ENCODE results near the gene KCTD8. TPM values are rescaled to one million over a fixed set of nuclear protein-coding genes. Genes with fewer than 3 reads are reported as not detected.
A peak's percentile ranks its signal among the peaks of the same experiment; 100 is the strongest.

The KCTD8 gene
- total and polyA plus RNA-seq, 8 donors, result 0.18 to 21.4 (median 1.2) TPM; not detected in 2

DNA sequence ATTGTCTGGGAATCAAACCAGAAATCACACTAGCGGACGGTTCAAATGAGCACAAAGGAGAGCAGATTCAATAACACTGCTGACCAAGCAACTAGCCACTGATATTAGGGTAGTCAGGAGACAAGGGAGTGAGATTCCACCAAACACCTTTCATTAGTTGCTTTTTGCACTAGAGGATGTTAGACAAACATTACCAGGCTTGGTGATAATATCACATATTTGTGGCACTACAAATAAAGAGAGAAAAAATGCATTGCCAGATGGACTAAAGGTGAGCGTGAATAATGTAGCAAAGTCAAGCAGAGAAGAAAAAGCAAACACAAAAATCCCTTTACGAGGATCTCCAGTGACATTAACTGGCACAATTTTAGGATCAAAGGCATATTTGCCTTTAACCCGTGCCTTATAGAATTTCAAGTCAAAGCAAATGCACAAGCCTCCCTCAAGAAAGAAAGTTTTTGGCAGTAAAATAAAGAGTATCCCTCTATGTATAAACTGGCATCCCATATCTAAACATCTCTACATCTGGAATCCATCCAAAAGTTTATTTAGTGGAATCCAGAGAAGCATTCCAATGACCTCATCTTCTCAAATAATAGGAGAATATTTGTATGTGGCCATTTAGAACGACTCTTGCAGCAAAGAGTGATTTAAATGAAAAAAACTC, 290.9 kb downstream of the KCTD8 start:
- TF ChIP-seq POLR2AphosphoS5 (IDR thresholded peaks at IDR 0.05) (no peak), EP300 (IDR thresholded peaks at IDR 0.05) (no peak), POLR2A (IDR thresholded peaks at IDR 0.05) (no peak)
- TF ChIP-seq, protein P1, sequence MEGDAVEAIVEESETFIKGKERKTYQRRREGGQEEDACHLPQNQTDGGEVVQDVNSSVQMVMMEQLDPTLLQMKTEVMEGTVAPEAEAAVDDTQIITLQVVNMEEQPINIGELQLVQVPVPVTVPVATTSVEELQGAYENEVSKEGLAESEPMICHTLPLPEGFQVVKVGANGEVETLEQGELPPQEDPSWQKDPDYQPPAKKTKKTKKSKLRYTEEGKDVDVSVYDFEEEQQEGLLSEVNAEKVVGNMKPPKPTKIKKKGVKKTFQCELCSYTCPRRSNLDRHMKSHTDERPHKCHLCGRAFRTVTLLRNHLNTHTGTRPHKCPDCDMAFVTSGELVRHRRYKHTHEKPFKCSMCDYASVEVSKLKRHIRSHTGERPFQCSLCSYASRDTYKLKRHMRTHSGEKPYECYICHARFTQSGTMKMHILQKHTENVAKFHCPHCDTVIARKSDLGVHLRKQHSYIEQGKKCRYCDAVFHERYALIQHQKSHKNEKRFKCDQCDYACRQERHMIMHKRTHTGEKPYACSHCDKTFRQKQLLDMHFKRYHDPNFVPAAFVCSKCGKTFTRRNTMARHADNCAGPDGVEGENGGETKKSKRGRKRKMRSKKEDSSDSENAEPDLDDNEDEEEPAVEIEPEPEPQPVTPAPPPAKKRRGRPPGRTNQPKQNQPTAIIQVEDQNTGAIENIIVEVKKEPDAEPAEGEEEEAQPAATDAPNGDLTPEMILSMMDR (IDR thresholded peaks at IDR 0.05), result no peak
- Histone ChIP-seq H3K27ac (no peak overlapping the region), H3K36me3 (no peaks in the 10 kb centered on the region), H3K4me3 (no peak overlapping the region), H3K9me3 (no peaks in the 10 kb centered on the region), H3K27me3 (no peaks in the 10 kb centered on the region), H3K4me1 (peaks cover 0 to 7% (median 2%) of the 10 kb centered on the region in 4 donors)
- DNase-seq, result peak in 1 of 2 donors; percentile 37
- intact Hi-C loops (cut with DNase I; ENCODE audit: low total_unique reads), result no loop called here
- WGBS, 5 donors, result 37 to 46% (median 40%) methylated on average over 6 of the region's 6 CpGs

DNA sequence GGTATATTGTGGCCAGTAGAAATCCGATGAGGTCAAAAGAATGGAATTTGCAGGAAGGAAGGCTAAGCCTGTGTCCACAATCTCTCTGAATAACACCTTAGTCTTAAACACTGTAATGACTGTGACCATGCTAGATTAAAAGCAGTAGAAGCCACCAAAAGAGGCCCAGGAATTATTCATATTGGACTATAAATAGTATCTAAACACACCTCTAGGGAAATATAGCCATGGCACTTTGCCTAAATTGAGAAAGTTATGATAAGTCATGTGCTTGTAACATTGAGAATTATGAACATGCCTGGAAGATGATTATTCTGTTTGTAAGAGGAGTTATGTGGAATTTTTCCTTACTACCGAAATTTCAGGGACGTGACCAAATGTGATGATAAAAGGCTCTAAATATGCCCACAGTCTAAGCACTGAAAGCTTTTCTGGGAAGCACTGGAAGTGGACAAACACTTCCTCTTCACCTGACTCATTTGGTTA, 298.5 kb downstream of the KCTD8 start:
- 31 to 48% (median 42%) methylated on average over 3 of the region's 3 CpGs for WGBS, 5 donors
- no peaks in the 10 kb centered on the region for H3K4me1 ChIP-seq
- no peaks in the 10 kb centered on the region for H3K27me3 ChIP-seq
- intact Hi-C loops (cut with DNase I; ENCODE audit: low total_unique reads), result no loop called here
- no peaks in the 10 kb centered on the region for H3K36me3 ChIP-seq
- peak in 1 of 2 donors; percentile 44 for DNase-seq
- H3K27ac ChIP-seq, result peak overlapping the region in 1 of 5 donors; percentile 4
- H3K4me3 ChIP-seq, result no peak overlapping the region
- TF ChIP-seq POLR2AphosphoS5 (IDR thresholded peaks at IDR 0.05) (no peak), POLR2A (IDR thresholded peaks at IDR 0.05) (no peak), EP300 (IDR thresholded peaks at IDR 0.05) (no peak)
- TF ChIP-seq, protein P1 (IDR thresholded peaks at IDR 0.05), result no peak
- H3K9me3 ChIP-seq, result peaks cover 0 to 9% (median 2%) of the 10 kb centered on the region in 4 donors

DNA sequence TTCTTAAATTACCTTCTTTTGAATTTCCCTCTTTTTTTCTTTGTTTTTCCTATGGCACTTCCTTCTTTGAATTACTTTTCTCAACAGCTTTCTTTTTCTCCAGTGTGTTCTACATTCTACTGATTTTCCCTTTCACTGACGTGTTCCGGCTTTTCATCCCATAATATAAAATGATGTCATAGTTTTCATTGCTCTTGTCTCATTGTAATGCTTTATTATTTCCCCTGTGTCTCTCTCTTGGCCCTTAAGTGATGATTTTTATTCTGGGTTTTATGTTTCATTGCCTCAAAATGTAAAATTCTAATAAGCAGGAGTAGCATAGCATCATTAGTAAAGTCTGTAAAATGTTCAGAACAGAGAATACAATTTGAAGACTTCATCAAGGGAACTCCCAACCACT, 299.3 kb downstream of the KCTD8 start:
- 87 to 95% (median 93%) methylated on average over 2 of the region's 2 CpGs for WGBS, 5 donors
- no peak overlapping the region for H3K27ac ChIP-seq

DNA sequence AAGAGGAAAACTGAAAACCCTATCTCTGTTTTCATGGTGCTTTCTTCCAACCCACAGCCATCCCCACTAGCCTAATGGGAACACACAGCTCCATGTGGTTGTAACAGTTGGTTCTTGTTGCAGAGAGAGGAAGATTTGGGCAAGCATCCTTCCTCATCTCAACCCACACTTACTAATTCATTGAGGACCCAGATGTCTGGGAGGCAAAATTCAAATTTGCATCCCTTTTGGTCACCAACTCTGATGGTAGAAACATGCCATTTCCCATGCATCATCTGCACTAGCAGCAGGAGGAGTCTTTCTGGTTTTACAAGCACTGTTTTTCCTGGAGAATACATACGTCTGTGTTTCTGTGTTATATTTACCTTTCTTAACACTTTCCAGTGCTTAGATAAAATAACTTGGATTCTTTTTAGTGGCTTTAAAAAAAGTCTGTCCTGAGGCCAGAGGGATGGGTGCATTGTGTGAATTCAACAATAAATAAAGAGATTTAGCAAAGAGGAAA, 301.0 kb downstream of the KCTD8 start:
- TF ChIP-seq POLR2AphosphoS5 (IDR thresholded peaks at IDR 0.05) (no peak), EP300 (IDR thresholded peaks at IDR 0.05) (no peak), POLR2A (IDR thresholded peaks at IDR 0.05) (no peak)
- TF ChIP-seq, protein P1 (IDR thresholded peaks at IDR 0.05), result no peak
- WGBS, 5 donors, result 11 to 19% (median 15%) methylated on average over 1 of the region's 1 CpG
- no peak overlapping the region for H3K27ac ChIP-seq
- H3K4me1 ChIP-seq, result no peaks in the 10 kb centered on the region
- H3K27me3 ChIP-seq, result no peaks in the 10 kb centered on the region
- H3K9me3 ChIP-seq, result peaks cover 0 to 9% (median 2%) of the 10 kb centered on the region in 4 donors
- H3K36me3 ChIP-seq, result no peaks in the 10 kb centered on the region
- H3K4me3 ChIP-seq, result no peak overlapping the region
- intact Hi-C loops (cut with DNase I; ENCODE audit: low total_unique reads), result no loop called here
- peak in 1 of 2 donors; percentile 26 for DNase-seq

More for the DNA sequence above, 299.3 kb downstream of the KCTD8 start:
- TF ChIP-seq POLR2A (IDR thresholded peaks at IDR 0.05), result no peak
- TF ChIP-seq, protein P1 (IDR thresholded peaks at IDR 0.05), result no peak
- TF ChIP-seq POLR2AphosphoS5 (IDR thresholded peaks at IDR 0.05), result no peak
- TF ChIP-seq EP300 (IDR thresholded peaks at IDR 0.05), result no peak
- DNase-seq, result peak in 1 of 2 donors; percentile 5
- H3K4me3 ChIP-seq, result no peak overlapping the region
- H3K27me3 ChIP-seq, result no peaks in the 10 kb centered on the region
- no peaks in the 10 kb centered on the region for H3K4me1 ChIP-seq
- H3K9me3 ChIP-seq, result peaks cover 0 to 9% (median 2%) of the 10 kb centered on the region in 4 donors
- no peaks in the 10 kb centered on the region for H3K36me3 ChIP-seq
- intact Hi-C loops (cut with DNase I; ENCODE audit: low total_unique reads), result no loop called here

All from stomach (tissue), 9 donors.